NT2/D1 (cell line): ENCODE results near the gene PRSS36.

Experiments used
- SUZ12 ChIP-seq: IDR thresholded peaks from 2 replicates; pipeline ENCODE4 v1.6.1; 2011; ENCODE audit not compliant: insufficient read length, insufficient read depth; ENCODE audit errors: extremely low read depth
- YY1 ChIP-seq: IDR thresholded peaks from 2 replicates; pipeline ENCODE4 v1.6.1; 2011; ENCODE audit not compliant: insufficient read length, insufficient read depth
- ZNF274 ChIP-seq: IDR thresholded peaks from 2 replicates; pipeline ENCODE4 v1.6.1; 2011; ENCODE audit warnings: mild to moderate bottlenecking, low read depth, low read length

DNA sequence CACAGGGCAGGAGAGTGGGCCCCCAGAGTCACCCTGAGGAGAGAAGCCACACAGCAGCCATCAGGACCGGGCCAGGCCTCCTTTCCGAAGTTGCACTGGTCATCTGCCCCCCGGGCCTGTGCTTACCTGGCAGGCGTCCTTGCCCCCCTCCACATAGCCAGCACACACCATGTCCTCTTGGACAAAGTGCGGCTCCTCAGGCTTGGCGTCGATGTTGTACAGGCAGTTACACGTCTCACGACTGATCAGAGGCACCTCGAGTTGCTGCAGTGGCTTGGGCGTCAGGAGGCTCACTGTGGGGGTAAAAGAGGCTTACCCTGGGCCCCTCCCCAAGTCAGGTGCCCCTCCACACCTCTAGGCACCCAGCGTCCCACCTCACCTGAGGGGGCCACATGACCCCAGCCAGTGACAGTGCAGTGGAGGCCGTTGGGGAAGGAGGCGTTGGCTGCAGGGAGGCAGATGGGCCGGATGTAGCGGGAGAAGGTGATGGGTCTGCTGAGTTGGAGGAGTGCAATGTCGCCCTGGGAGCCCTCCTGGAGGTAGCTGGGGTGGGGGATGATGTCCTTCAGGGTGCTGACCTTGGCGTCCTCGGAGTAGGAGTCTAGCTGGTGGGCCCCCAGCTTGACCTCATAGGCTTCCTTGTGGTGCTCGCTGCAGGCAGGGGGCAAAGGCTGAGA lies 17.4 kb downstream of the PRSS36 start:
- TF ChIP-seq YY1 (no peak), SUZ12 (no peak), ZNF274 (no peak)
